GM21825 (cell line): ENCODE measurements around the gene FUS.
"Not testable (repeated sequence)": the region's sequence is repeated elsewhere in the genome, so short reads cannot be mapped to it uniquely, and the experiment has no call there.

ENCODE experiments used
- ATAC-seq: cut with Tn5 transposase; IDR thresholded peaks from one replicate; pipeline ENCODE4 v1.9.1; 2021; ENCODE audit warnings: mild to moderate bottlenecking, moderate library complexity; ENCODE audit not compliant: unreplicated experiment

FUS gene

DNA sequence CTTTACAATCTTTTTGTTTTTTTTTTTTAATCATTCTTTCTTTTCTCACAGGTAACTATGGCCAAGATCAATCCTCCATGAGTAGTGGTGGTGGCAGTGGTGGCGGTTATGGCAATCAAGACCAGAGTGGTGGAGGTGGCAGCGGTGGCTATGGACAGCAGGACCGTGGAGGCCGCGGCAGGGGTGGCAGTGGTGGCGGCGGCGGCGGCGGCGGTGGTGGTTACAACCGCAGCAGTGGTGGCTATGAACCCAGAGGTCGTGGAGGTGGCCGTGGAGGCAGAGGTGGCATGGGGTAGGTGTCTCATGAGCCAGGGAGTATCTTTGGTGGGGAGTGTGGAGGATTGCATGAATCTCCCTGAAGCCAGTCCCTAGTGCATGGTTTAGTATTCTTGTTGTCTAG is 4.9 kb downstream of the FUS start:
- ATAC-seq: no peak

DNA sequence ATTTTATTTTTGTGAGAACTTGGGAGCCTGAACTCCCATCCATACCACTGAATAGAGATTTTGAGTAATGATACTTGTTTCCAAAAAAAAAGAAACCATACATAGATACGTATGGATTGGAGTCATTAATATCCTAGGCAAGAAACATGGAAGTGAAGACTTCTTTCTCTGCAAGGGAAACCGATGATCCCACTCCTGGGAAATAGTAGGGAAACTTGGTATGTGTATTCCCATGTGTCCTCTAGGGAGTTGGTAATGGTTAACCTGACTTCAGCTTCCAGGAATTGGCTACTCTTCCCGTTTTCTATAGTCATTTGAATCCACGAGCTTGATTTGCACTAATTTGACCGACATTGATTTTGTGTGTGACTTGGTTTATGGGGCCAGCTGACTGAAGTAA is 5.4 kb downstream of the FUS start:
- no peak for ATAC-seq

DNA sequence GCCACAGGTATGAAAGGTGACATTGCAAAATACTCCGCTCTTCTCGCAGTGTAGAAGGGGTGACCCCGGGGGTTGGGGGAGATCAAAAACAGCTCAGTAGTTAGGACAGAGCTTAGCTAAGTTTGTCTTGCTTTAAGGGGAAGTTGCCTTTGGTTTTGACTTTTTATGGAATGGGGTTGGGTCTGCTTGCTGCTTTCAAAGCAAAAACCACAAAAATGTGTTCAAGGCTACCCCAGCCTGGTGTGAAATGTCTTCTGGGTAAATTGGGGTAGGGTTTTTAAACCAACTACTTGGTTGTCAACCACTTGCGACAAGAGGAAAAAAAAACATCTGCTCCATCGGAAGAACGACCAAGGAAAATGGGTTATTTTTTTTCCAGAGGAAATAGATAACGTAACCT is 6.2 kb downstream of the FUS start:
- ATAC-seq: no peak

DNA sequence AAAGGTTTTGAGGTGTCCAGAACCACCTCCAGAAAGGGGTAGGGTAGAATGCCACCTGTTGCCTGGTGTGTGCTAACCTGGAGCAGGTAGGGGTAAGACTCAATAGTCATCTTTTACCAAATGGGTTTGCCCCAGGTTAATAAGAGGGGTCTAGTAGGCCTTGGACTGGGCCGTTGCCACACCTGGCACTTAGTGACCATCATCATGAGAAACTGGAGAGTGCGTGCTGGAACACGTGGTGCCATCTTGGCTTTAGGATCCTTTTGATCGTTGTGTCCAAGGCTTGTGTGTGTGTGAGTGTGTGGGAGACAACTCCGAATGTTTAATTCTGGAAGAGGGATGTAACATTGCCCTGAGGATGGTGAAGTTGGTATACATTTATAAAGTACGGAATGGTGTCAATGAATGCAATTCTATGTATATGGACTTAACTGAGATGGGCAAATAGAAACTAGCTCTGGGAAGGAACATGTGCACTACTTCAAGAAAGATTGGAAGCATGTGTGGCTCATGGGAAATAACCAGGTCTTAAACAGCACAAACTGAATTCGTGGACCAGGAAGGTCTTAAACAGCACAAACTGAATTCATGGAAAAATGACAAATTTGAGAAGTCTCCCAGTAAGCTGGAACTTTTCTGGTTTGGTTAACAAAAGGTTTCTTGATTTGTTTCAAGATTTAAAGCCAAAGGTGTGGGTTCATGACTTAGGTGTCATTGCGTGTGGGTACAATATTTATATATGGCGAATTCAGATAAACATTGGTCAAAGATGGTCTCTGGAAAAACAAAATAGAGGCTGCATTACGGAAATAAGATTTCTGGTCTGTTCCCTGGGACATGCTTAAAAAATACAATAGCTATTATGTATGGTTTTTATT is 7.2 kb downstream of the FUS start:
- no peak for ATAC-seq

DNA sequence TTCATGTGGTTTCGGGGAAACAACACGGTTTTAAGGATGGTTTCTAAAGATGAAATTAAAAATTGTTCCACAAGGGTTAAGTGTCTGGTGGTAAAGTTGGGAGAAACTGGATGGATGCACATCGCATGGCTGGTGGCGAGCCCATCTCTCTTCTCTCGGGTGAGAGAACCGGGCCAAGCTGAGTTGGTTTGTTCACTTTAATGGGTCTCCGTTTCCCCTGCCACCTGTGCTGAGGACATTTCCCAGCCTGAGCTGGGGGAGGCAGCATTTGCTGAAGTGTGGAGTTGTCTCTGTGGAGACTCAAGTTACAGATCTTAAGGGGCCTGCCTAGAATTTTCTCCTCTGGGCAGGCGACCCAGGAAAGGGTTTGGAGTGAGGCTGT is 7.9 kb downstream of the FUS start:
- ATAC-seq: no peak

DNA sequence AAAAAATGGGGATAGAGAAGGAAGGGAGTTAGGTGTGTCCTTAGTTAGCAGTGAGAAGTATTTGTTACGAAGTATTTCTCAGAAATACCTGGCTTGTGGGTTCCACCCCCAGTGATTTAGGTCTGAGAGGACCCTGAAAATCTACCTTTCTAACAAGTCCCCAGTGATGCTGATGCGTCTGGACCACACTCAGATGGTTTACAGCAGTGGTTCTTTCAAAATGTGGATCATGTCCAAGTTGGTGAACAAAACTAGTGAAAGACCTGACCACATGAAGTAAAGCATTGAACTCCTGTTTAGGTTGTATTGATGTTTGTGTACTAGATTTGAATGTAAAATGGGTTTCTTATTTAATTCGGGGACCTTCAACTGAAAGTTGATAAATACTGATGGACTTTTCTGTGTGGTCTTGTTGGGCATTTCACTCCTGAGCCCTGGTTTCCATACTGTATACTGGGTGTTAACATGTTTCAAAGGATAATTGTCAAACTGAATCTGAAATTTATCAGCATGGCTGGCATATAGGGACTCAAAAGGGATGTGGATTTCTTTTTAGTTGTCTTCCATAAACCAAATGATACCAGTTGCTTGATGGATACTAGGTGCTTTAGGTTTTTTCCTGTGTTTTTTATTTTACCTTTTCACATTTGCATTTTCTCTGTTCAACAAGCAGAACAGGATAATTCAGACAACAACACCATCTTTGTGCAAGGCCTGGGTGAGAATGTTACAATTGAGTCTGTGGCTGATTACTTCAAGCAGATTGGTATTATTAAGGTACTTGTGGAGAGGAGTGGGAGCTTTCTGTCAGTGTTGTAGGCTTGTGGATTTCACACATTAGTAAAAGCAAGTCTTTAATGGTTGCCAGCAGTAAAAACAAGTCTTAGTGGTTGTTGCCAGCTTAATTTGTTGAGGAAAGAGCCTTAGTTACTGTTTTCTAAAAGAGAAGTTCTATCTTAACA is 8.8 kb downstream of the FUS start:
- no peak for ATAC-seq

DNA sequence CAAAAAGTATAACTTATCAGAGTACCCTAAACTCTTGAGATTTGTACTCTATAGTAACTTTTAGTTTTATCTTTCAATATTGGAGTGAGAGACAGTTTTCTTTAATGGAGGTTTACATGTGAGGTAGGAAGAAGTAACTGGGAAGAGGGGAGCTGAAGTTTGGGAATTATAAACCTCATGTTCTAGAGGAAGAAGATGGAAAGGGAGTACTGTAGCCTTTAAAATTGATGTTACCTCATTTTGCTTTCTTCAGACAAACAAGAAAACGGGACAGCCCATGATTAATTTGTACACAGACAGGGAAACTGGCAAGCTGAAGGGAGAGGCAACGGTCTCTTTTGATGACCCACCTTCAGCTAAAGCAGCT is 9.5 kb downstream of the FUS start:
- no peak for ATAC-seq

DNA sequence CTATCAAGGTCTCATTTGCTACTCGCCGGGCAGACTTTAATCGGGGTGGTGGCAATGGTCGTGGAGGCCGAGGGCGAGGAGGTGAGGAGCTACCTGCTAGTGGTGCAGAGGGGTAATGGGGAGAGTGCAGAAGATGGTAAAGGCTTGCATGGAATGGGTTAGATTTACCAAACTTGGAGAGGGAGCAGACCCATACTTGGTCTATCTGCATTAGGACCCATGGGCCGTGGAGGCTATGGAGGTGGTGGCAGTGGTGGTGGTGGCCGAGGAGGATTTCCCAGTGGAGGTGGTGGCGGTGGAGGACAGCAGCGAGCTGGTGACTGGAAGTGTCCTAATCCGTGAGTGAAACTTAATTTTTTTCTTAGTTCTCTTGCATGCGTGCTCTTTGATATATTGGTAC is 10.1 kb downstream of the FUS start:
- ATAC-seq: no peak

DNA sequence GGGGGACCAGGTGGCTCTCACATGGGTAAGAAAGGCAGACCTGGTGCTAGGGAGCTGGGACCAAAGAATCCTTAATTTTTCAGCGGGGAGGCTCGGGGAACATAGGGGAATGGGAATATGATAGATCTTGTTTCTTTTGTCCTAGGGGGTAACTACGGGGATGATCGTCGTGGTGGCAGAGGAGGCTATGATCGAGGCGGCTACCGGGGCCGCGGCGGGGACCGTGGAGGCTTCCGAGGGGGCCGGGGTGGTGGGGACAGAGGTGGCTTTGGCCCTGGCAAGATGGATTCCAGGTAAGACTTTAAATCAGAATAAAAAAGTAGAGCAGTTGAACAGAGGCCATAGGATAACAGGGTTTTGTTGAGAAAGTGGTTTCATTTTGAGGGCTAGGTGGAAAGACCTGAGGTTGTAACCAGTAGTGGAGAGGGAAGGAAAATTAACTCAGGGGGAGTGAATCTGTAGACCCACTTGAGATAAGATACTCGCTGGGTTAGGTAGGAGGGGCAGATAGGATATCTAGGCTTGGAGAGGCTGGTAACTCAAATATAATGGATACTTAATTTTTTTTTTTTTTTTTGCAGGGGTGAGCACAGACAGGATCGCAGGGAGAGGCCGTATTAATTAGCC is 11.0 kb downstream of the FUS start:
- no peak for ATAC-seq

DNA sequence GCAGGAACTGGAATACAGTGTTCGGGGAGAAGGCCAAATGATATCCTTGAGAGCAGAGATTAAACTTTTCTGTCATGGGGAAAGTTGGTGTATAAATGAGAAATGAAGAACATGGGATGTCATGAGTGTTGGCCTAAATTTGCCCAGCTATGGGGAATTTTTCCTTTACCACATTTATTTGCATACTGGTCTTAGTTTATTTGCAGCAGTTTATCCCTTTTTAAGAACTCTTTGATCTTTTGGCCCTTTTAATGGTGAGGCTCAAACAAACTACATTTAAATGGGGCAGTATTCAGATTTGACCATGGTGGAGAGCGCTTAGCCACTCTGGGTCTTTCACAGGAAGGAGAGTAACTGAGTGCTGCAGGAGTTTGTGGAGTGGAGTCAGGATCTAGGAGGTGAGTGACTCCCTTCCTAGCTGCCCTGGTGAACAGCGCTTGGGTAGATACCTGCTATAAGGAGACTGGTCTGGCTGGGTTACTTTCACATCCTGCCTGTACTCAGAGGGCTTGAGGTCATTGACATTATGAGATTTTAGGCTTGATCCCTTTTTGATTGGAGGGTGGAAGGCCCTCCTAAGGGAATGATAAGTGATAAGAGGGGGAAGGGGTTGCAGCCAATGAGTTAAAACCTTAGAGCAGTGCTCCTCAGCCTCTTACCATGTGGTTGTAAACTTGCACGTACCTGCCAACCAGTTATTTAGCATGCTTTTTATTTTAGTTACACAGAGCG is 11.9 kb downstream of the FUS start:
- ATAC-seq: no peak

DNA sequence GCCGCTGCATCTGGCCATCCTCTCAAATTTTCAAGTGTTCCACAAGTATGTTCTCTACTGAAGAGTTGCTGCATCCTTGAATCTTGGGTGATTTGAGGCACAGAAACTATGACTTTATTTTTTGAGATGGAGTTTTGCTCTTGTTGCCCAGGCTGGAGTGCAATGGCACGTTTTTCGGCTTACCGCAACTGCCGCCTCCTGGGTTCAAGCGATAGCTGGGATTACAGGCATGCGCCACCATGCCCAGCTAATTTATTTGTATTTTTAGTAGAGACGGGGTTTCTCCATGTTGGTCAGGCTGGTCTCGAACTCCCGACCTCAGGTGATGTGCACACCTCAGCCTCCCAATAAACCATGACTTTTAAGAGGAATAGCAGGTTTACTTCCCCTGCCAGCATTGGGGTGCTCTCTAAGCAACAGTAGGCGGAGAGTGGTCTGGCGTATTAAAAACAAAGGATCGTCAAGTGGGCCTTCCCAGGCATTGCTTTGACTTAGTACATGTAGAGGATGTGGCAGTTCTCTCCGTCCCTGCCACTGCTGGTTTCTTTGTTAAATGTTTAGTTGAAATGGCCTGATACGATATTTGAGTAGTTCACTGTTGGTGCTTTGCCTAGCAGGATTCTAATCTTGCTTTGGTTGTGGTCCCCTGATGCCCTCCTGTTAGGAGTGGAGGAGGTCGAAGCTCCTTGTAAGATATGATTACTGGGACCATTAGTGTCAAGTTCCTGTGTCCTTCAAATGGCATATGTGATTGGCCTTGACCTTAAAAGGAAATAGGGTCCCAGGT is 13.1 kb downstream of the FUS start:
- ATAC-seq: no peak

DNA sequence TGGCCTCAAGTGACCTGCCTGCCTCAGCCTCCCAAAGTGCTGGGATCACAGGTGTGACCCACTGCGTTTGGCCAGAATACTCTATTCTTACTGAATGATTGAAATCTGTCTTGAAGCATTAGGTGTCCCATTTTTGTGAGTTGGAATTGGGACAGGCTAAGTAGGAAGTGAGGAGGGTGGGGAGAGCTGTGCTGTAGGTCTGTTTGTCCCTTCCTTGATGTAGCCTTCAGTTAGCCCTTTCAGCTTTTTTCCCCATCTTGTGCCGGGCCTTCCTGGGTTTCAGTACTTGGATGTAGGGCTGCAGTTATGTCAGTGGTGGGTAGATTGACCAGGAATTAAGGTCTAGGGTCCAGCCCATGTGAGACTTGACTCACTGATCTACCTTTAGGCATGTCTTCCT is 13.9 kb downstream of the FUS start:
- ATAC-seq: no peak

DNA sequence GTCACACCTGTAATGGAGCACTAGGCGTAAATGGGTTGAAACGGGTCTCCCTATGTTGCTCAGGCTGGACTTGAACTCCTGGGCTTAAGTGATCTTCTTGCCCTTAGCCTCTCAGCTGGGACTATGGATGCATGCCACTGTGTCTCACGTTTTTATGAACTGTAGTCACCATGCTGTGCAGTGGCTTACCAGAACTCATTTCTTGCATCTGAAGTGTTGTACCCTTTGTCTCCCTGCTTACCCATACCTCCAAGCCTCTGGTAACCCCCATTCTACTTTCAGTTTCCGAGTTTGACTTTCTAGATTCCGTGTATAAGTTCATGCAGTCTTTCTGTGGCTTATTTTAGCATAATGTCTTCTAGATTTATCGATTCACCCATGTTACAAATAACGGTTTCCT is 15.0 kb downstream of the FUS start:
- ATAC-seq: no peak

DNA sequence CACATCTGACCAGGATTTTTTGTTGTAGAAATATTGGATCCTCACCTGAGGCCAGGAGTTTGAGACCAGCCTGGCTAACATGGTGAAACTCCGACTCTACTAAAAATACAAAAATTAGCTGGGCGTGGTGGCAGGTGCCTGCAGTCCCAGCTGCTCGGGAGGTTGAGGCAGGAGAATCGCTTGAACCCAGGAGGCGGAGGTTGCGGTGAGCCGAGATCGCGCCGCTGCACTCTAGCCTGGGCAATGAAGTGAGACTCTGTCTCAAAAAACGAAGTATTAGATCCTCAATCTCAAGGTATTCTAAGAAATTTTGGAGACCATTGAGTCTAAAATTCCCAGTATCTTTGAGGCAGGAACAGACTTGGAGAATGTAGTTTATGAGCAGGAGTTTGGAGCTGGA is 15.9 kb downstream of the FUS start:
- not testable (repeated sequence) for ATAC-seq

DNA sequence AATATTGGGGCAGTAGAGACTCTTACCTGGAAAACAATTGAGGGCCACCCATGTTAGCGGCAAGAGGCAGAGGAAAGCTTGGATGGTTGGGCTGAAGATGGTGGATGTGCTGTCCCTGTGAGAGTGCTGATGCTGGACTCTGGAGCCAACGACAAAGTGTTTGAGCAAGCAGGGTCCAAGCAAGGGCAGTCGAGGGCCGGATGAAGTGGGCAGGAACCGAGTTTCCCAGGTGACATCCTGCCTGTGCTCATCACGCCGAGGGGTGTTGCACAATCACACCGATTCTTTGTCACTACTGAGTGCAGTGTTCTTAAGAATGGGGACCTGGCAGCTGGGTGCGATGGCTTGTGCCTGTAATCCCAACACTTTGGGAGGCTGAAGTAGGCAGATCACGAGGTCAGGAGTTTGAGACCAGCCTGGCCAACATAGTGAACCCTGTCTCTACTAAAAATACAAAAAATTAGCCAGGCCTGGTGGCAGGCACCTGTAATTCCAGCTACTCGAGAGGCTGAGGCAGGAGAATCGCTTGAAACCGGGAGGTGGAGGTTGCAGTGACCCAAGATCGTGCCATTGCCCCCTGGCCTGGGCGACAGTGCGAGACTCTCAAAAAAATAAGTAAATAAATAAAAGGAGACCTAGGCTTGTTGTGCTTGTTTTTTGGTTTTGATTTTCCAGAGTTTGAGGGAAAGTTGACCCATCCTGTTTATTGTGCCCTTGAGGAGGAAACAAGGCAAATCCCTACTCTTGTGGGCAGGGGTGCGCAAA is 16.6 kb downstream of the FUS start:
- no peak for ATAC-seq

DNA sequence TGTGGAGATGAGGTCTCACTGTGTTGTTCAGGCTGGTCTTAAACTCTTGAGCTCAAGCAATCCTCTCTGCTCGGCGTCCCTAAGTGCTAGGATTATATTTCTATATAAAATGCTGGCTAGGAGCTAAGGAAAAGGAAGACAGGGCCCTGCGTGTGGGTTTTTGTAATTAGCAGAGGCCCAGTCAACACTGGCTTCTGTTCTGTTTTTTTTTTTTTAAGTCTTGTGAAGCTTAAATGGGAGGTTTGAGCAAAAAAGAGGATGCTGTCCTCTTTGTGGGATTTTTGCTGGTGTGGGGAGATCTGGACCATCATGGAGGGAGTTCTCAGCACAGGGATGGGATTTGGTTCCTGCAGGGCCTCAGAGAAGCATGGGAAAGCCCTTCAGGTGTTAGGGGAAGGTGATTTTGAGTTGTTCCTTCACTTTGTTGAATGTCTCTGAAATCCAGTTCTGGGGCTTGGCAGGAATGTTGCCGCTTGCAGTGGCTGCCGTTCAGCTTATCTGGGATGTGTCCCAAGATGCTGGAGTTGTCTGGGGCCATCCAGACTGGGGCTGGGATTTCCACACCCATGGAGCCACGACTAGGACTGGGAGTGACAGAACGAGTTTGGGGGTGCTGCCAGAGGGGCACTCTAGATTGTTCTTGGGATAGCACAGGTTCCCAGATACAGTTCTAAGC is 18.4 kb downstream of the FUS start:
- ATAC-seq: no peak

DNA sequence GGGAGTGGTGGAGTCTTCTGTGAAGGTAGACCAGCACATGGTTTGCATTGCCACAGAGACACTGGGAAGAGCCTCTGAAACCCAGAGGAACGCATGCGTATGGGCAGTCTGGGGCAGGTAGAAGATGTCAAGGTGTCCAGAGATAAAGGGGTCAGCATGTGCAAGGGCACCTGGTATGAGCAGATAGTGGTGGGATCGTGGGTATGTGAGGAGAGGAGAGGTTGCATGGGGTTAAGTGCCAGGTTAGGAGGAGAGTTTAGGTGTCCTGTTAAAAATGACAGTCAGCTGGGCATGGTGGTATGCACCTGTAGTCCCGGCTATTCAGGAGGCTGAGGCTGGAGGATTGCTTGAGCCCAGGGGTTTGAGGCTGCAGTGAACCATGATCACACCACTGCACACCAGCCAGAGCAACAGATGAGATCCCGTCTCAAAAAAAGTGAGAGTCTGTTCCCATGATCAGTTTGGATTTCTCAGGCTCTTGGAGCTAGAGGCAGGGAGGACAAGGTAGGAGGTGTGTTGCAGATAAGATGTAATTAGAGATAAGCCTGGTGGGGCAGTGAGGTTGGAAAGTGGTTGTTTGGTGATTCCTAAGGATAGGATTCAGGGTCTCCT is 19.6 kb downstream of the FUS start:
- ATAC-seq: no peak

DNA sequence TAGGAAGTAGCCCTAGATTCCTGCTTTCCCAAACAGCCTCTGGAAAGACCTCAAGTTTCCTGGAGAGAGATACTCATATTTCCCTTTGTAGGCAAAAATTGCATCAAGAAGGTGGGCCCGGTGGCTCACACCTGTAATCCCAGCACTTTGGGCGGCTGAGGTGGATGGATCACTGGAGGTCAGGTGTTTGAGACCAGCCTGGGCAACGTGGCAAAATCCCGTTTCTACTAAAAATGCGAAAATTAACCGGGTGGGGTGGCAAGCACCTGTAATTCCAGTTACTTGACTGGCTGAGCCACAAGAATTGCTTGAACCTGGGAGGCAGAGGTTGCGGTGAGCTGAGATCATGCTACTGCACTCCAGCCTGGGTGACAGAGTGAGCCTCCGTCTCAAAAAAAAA is 20.2 kb downstream of the FUS start:
- not testable (repeated sequence) for ATAC-seq
